IMR-90 (cell line): ENCODE data around the gene CYP19A1.

Source experiments
- CTCF ChIP-seq: conservative IDR thresholded peaks from 2 replicates; pipeline ENCODE4 v1.5.1; 2012; ENCODE audit warnings: mild to moderate bottlenecking, low read depth, low read length, improper control_type of control experiment
- MAFK ChIP-seq: IDR thresholded peaks from 2 replicates; pipeline ENCODE4 v1.6.1; 2012; ENCODE audit warnings: low read depth, low read length, improper control_type of control experiment
- POLR2A ChIP-seq: IDR thresholded peaks from 2 replicates; pipeline ENCODE4 v1.6.1; 2012; ENCODE audit warnings: mild to moderate bottlenecking, low read depth, low read length
- RAD21 ChIP-seq: IDR thresholded peaks from 2 replicates; pipeline ENCODE4 v1.6.1; 2012; ENCODE audit warnings: low read length, improper control_type of control experiment

DNA sequence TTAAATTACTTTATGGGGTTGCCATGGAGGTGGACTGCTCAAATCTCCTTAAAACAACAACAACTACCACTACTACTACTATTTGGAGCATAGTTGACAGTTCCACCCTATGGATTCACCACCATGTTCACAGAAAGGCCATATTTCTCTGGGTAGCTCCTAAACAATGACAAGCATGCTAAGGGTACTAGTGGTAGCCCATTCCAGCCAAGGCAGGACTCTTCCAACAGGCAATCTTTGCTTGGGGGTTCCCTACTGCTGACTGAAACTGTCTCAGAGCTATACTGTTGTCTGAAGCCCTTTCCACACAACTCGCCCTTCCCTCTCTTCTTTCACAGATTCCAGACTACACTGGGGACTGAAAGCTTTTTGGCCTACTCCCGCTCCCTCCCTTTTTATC is 68.9 kb downstream of the CYP19A1 start:
- no peak for TF ChIP-seq RAD21
- TF ChIP-seq CTCF, result no peak
- TF ChIP-seq POLR2A, result no peak
- no peak for TF ChIP-seq MAFK
